Spleen (tissue), 11 donors: ENCODE measurements around the gene NPNT. TPM values are rescaled to one million over a fixed set of nuclear protein-coding genes. Genes with fewer than 3 reads are reported as not detected.
A peak's percentile ranks its signal among the peaks of the same experiment; 100 is the strongest.

Source experiments
- DNase-seq: peaks from one replicate; pipeline ENCODE4 v3.0.0-alpha.2; 2020
- H3K27ac ChIP-seq, 8 donors: fragments of 200-600 bp; sonication (generic) in 7 of 8; 1 replicate in 4 of 8; 2 replicates in 4 of 8; pipeline versions ENCODE4 v1.5.0 to v1.8.0; 2016 to 2021; ENCODE audit warnings: inconsistent platforms in 4 of 8, mild to moderate bottlenecking in 4 of 8, moderate library complexity in 1 of 8
- H3K27me3 ChIP-seq, 7 donors: fragments of 200-600 bp; sonication (generic) in 6 of 7; replicated peaks in 1 of 7; 1 replicate in 4 of 7; 2 replicates in 3 of 7; pipeline versions ENCODE4 v1.5.0 to v1.8.0; 2016 to 2021; ENCODE audit warnings: inconsistent platforms in 3 of 7, mild to moderate bottlenecking in 1 of 7
- H3K36me3 ChIP-seq, 6 donors: fragments of 200-600 bp; sonication (generic) in 5 of 6; 1 replicate in 4 of 6; 2 replicates in 2 of 6; pipeline versions ENCODE4 v1.5.0 to v1.8.0; 2016 to 2021; ENCODE audit warnings: inconsistent platforms in 2 of 6
- H3K4me1 ChIP-seq, 6 donors: fragments of 200-600 bp; sonication (generic) in 5 of 6; 1 replicate in 3 of 6; 2 replicates in 3 of 6; pipeline versions ENCODE4 v1.5.0 to v1.8.0; 2016 to 2021; ENCODE audit warnings: inconsistent platforms in 3 of 6
- H3K4me3 ChIP-seq, 8 donors: fragments of 200-600 bp; sonication (generic) in 7 of 8; 1 replicate in 4 of 8; 2 replicates in 4 of 8; pipeline versions ENCODE4 v1.5.0 to v1.8.0; 2016 to 2021; ENCODE audit warnings: inconsistent platforms in 4 of 8, mild to moderate bottlenecking in 4 of 8, moderate library complexity in 2 of 8
- H3K9me3 ChIP-seq, 8 donors: fragments of 200-600 bp; sonication (generic) in 7 of 8; 1 replicate in 4 of 8; 2 replicates in 4 of 8; pipeline versions ENCODE4 v1.5.0 to v1.8.0; 2016 to 2021; ENCODE audit warnings: inconsistent platforms in 4 of 8
- CTCF ChIP-seq, 11 experiments: fragments of 200-600 bp in 7 of 11; fragments of 450-650 bp in 4 of 11; sonication (generic) in 4 of 11; IDR thresholded peaks in 8 of 11; conservative IDR thresholded peaks in 3 of 11; 1 replicate in 7 of 11; 2 replicates in 4 of 11; pipeline versions ENCODE4 v1.4.0 to v1.8.0; 2016 to 2021; ENCODE audit warnings: antibody characterized with exemption in 11 of 11, inconsistent platforms in 4 of 11, mild to moderate bottlenecking in 1 of 11
- POLR2A ChIP-seq, 3 donors: fragments of 450-650 bp; IDR thresholded peaks; one replicate each; pipeline ENCODE4 v1.5.1; 2017; ENCODE audit warnings: antibody characterized with exemption in 3 of 3, mild to moderate bottlenecking in 1 of 3
- POLR2AphosphoS5 ChIP-seq, 3 donors: sonication (generic); formaldehyde crosslinking; IDR thresholded peaks; one replicate each; pipeline ENCODE4 v1.5.1; 2017; ENCODE audit warnings: antibody characterized with exemption in 3 of 3
- WGBS, 5 donors: extraction: QIAGEN DNeasy Blood & Tissue Kit in 3 of 5; methylation state at CpG; one replicate each; pipeline versions ENCODE4 v1.1.5 to v1.1.7; 2013 to 2018; 5-methylcytosine and 5-hydroxymethylcytosine counted together
- intact Hi-C: fragments of 100-400 bp; cut with DNase I; formaldehyde crosslinking; loops from one replicate; pipeline ENCODE4 v1.15.0; 2023; ENCODE audit warnings: low total_unique reads
- polyA plus RNA-seq, 3 donors: library from polyadenylated mRNA; stranded (reverse); fragments of 200-250 nt; gene quantifications; one replicate each; pipeline ENCODE4 v1.2.1, GENCODE V29; 2013
- total RNA-seq, 7 donors: library from RNA; depleted of rRNA in 3 of 7; stranded (reverse); fragments of >200 nt in 3 of 7; fragmentation: NEBNext Ultra II Directional in 4 of 7; extraction: Animal tissue kit (Norgen Biotek cat#: 25700) in 4 of 7; gene quantifications; one replicate each; pipeline versions ENCODE4 v1.1.0 to v1.2.1, GENCODE V29; 2016 to 2021
- donor health status: healthy with polysubstance abuse.
- donor health status: DM: no; HTN: no; CAD: no; lungs with moderate emphysema.
- donor health status: DM: no; HTN: no; CAD: no.
- donor health status: Bipolar disorder and iron deficiency.
- donor health status: healthy.
- donor health status: DM: no; HTN: no; CAD: no.
- donor health status: DM: yes; HTN: yes; CAD: no.

The NPNT gene
- total and polyA plus RNA-seq, 10 donors = 3.6 to 40.1 (median 14.0) TPM

- no peaks in the 10 kb centered on the region for H3K36me3 ChIP-seq
- TF ChIP-seq POLR2AphosphoS5 (IDR thresholded peaks at IDR 0.05) = no peak
- TF ChIP-seq POLR2A (IDR thresholded peaks at IDR 0.05) = no peak
- TF ChIP-seq CTCF (IDR thresholded peaks at IDR 0.05 in 8 of 11, conservative IDR thresholded peaks at IDR 0.05 in 3 of 11) = no peak
- H3K27ac ChIP-seq = peak overlapping the region in 3 of 8 donors; percentile 44 to 56 (median 49)
- intact Hi-C loops = no loop called here
- H3K9me3 ChIP-seq = no peaks in the 10 kb centered on the region
- H3K27me3 ChIP-seq = no peaks in the 10 kb centered on the region
- no peaks in the 10 kb centered on the region for H3K4me1 ChIP-seq
- 59 to 77% (median 63%) methylated on average over 4 of the region's 4 CpGs for WGBS, 5 donors
- H3K4me3 ChIP-seq = no peak overlapping the region
- no peak for DNase-seq
These were observed 61.3 kb downstream of the NPNT start for GRCh38 chr4:105956569-105956968.

DNA sequence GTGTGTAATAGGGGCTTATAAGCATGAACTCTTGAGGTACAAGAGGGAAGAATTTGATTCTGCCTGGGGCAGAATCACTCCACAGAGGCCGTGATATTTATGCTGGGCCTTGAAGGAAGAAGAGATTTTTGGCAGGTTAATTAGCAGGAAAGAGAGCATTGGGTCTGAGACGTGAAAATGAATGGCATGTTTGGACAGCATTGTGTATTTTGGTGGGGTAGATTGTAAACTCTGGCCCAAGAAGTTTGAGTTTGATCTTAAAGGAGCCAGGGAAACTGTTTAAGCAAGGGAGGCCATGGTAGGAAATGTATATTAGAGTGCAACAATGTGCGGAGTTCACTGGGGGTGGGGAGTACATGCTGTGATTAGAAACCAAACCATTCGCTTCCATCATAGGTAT, 62.4 kb downstream of the NPNT start:
- H3K9me3 ChIP-seq = no peaks in the 10 kb centered on the region
- 82 to 89% (median 88%) methylated on average over 4 of the region's 4 CpGs for WGBS, 5 donors
- no peak overlapping the region for H3K4me3 ChIP-seq
- intact Hi-C loops = no loop called here
- no peaks in the 10 kb centered on the region for H3K36me3 ChIP-seq
- H3K27me3 ChIP-seq = no peaks in the 10 kb centered on the region
- no peak for DNase-seq
- TF ChIP-seq POLR2AphosphoS5 (IDR thresholded peaks at IDR 0.05) (no peak), CTCF (IDR thresholded peaks at IDR 0.05 in 8 of 11, conservative IDR thresholded peaks at IDR 0.05 in 3 of 11) (no peak)
- H3K4me1 ChIP-seq = no peaks in the 10 kb centered on the region
- no peak overlapping the region for H3K27ac ChIP-seq

GRCh38 chr4:105963461-105964400, 68.5 kb downstream of the NPNT start:
- WGBS, 5 donors = 79 to 88% (median 82%) methylated on average over 3 of the region's 3 CpGs
- Histone ChIP-seq H3K4me1 (peaks cover 0 to 7% (median 0%) of the 10 kb centered on the region in 6 donors), H3K27me3 (no peaks in the 10 kb centered on the region), H3K27ac (no peak overlapping the region), H3K9me3 (no peaks in the 10 kb centered on the region), H3K36me3 (no peaks in the 10 kb centered on the region), H3K4me3 (no peak overlapping the region)
- DNase-seq = no peak
- TF ChIP-seq POLR2A (IDR thresholded peaks at IDR 0.05) = no peak
- no peak for TF ChIP-seq CTCF (IDR thresholded peaks at IDR 0.05 in 8 of 11, conservative IDR thresholded peaks at IDR 0.05 in 3 of 11)
- no peak for TF ChIP-seq POLR2AphosphoS5 (IDR thresholded peaks at IDR 0.05)
- intact Hi-C loops = no loop called here

DNA sequence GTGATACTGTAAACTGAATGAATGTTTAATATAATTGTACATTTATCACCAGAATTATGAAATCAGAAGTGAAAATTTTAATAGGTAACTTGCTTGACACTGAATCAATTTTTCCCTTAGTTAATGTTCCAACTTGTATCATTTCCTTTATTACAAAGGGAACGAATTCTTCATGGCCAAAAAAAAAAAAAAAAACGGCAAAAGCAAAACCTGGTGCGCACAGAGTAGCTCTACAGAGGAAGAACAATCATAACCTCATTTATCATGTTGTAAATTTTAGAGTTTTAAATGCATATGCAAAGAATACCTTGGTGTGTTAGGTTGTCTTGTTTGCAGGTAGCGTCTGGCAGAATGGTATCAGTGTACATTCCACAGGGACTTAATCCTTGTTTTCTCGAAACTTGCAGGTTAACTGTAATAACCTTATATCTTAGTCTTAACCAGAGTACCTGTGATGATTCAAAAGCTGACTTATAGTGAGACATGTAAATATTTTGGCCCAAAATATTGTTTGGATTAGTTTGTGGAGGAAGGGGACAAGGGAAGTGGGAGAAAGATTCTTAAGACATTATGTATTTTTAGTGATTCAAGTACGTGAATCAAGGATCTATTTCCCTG, 70.0 kb downstream of the NPNT start:
- no peak for TF ChIP-seq POLR2AphosphoS5 (IDR thresholded peaks at IDR 0.05)
- no peak for TF ChIP-seq CTCF (IDR thresholded peaks at IDR 0.05 in 8 of 11, conservative IDR thresholded peaks at IDR 0.05 in 3 of 11)
- no peak for TF ChIP-seq POLR2A (IDR thresholded peaks at IDR 0.05)
- Histone ChIP-seq H3K27ac (no peak overlapping the region), H3K4me3 (no peak overlapping the region), H3K4me1 (peaks cover 0 to 7% (median 0%) of the 10 kb centered on the region in 6 donors), H3K36me3 (no peaks in the 10 kb centered on the region), H3K27me3 (no peaks in the 10 kb centered on the region), H3K9me3 (no peaks in the 10 kb centered on the region)
- DNase-seq = no peak
- WGBS, 5 donors = 62 to 79% (median 74%) methylated on average over 6 of the region's 6 CpGs
- intact Hi-C loops = no loop called here
